LNCaP clone FGC (cell line): Measurements from ENCODE around the gene GALNT6.

ENCODE experiments used
- DNase-seq: peaks from one replicate; pipeline ENCODE4 v3.0.0-alpha.2; 2011; ENCODE audit warnings: low read depth
- H3K4me3 ChIP-seq: 2 replicates; pipeline ENCODE4 v1.5.1; 2011; ENCODE audit warnings: mild to moderate bottlenecking, low read depth, low read length, control low read depth
- CTCF ChIP-seq: IDR thresholded peaks from 2 replicates; pipeline ENCODE4 v1.5.1; 2012; ENCODE audit warnings: mild to moderate bottlenecking; ENCODE audit not compliant: control insufficient read depth, insufficient read depth; ENCODE audit errors: extremely low read depth

GALNT6 gene

GRCh38 chr12:51428256-51428655 is 37.0 kb upstream of the GALNT6 start:
- no peak for DNase-seq
- TF ChIP-seq CTCF, result no peak
- no peak overlapping the region for H3K4me3 ChIP-seq

- no peak within 1 kb of the TSS for H3K4me3 ChIP-seq
- peak; percentile 83 for TF ChIP-seq CTCF
- DNase-seq, result no peak
These were observed 33.7 kb upstream of the GALNT6 start, which contains the start of gene SLC4A8 for GRCh38 chr12:51424662-51425539. SLC4A8 (plus strand) TSS chr12:51424831; CDS start chr12:51424988, 157 bp downstream.

DNA sequence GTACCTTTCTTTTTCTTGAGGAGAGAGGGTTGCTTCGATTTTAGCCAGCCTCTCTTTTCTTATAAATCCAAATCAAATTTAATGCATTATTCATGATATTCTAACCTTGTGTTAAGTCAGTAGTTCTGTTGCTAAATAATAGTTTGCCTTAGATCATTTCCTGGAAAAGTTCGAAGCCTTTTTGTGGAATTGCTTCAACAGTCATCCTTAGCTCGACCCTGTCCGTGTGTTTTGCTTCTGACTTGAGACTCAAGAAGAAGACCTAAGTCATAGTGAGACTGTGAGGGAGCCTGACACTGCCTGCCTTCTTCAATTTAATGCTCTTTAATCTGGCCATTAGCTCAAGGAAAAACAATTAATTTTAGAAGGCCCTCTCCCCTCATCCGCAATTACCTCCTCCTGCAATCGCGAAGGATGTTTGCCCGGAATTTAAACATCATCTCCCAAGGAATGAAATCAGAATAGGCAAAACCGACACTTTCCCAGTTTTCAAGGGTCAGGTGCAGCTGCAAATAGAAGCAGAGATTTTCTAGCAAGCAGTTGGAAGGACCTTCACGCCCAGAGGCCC is 33.0 kb upstream of the GALNT6 start:
- H3K4me3 ChIP-seq, result no peak overlapping the region
- no peak for DNase-seq
- TF ChIP-seq CTCF, result no peak

GRCh38 chr12:51421266-51421884 is 30.2 kb upstream of the GALNT6 start:
- peak; percentile 85 for TF ChIP-seq CTCF
- peak; percentile 34 for DNase-seq

GRCh38 chr12:51419425-51420193 is 28.4 kb upstream of the GALNT6 start:
- no peak overlapping the region for H3K4me3 ChIP-seq
- DNase-seq, result no peak
- TF ChIP-seq CTCF, result 0 out of 2 replicates have a peak, but pooled peaks have one; percentile 4

More at GRCh38 chr12:51421266-51421884, 30.2 kb upstream of the GALNT6 start:
- no peak overlapping the region for H3K4me3 ChIP-seq

GRCh38 chr12:51417826-51418225 is 26.6 kb upstream of the GALNT6 start:
- DNase-seq, result no peak
- TF ChIP-seq CTCF, result no peak

More at GRCh38 chr12:51417826-51418225, 26.6 kb upstream of the GALNT6 start:
- H3K4me3 ChIP-seq, result no peak overlapping the region
